ENCODE measurements around the gene TMEM164. TPM values are rescaled to one million over a fixed set of nuclear protein-coding genes. Genes with fewer than 3 reads are reported as not detected.

TMEM164 gene
- total RNA-seq, 2 donors from 2014 or later, result 45.5 to 445 TPM

- Histone ChIP-seq H3K9me3 (no peaks in the 10 kb centered on the region), H3K36me3 (no peaks in the 10 kb centered on the region), H3K27ac (no peak overlapping the region), H3K4me3 (no peak overlapping the region), H3K27me3 (replicated peaks; ENCODE audit: insufficient read depth) (no peaks in the 10 kb centered on the region), H3K4me1 (replicated peaks) (no peaks in the 10 kb centered on the region)
- intact Hi-C loops (cut with DNase I), result no loop called here
- 68% methylated on average over 3 of the region's 3 CpGs for WGBS
- DNase-seq (ENCODE audit: low spot score), result no peak
- no peak for TF ChIP-seq POLR2A (IDR thresholded peaks at IDR 0.05)
- TF ChIP-seq POLR2AphosphoS5 (IDR thresholded peaks at IDR 0.05), result no peak
- no peak for TF ChIP-seq CTCF (IDR thresholded peaks at IDR 0.05)
These were observed 192.1 kb downstream of the TMEM164 start for GRCh38 chrX:110194977-110195376.

- 92% methylated on average over 3 of the region's 3 CpGs for WGBS
These were observed 198.9 kb downstream of the TMEM164 start for GRCh38 chrX:110201799-110202198.

DNA sequence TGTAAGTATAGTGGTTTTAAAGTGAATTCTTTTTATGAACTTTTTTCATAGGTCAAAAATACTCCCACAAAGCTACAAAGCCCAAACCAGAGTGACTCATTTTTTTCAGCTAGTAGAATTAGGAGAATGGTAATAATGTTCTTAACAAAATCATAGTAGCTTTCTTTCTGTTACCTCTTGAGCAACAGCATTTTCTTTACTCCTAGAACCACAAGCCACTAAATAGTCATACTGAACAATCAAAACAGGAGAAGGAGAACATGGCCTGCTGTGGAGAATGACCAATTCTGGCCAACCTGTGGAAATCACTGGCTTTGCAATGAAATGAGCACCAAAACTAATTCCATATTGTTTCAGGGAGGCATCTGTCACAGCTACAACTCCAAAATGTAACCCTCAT is 202.1 kb downstream of the TMEM164 start:
- Histone ChIP-seq H3K27ac (no peak overlapping the region), H3K4me1 (replicated peaks) (no peaks in the 10 kb centered on the region), H3K36me3 (no peaks in the 10 kb centered on the region), H3K4me3 (no peak overlapping the region), H3K27me3 (replicated peaks; ENCODE audit: insufficient read depth) (no peaks in the 10 kb centered on the region), H3K9me3 (no peaks in the 10 kb centered on the region)
- no peak for TF ChIP-seq POLR2A (IDR thresholded peaks at IDR 0.05)
- TF ChIP-seq CTCF (IDR thresholded peaks at IDR 0.05), result no peak
- TF ChIP-seq POLR2AphosphoS5 (IDR thresholded peaks at IDR 0.05), result no peak
- no peak for DNase-seq (ENCODE audit: low spot score)
- intact Hi-C loops (cut with DNase I), result no loop called here

More at GRCh38 chrX:110201799-110202198, 198.9 kb downstream of the TMEM164 start:
- Histone ChIP-seq H3K9me3 (no peaks in the 10 kb centered on the region), H3K27me3 (replicated peaks; ENCODE audit: insufficient read depth) (no peaks in the 10 kb centered on the region), H3K36me3 (no peaks in the 10 kb centered on the region), H3K4me3 (no peak overlapping the region), H3K4me1 (replicated peaks) (no peaks in the 10 kb centered on the region), H3K27ac (no peak overlapping the region)
- no peak for TF ChIP-seq POLR2AphosphoS5 (IDR thresholded peaks at IDR 0.05)
- no peak for TF ChIP-seq POLR2A (IDR thresholded peaks at IDR 0.05)
- TF ChIP-seq CTCF (IDR thresholded peaks at IDR 0.05), result no peak
- intact Hi-C loops (cut with DNase I), result no loop called here
- DNase-seq (ENCODE audit: low spot score), result no peak

GRCh38 chrX:110208092-110208491 is 205.2 kb downstream of the TMEM164 start:
- intact Hi-C loops (cut with DNase I), result no loop called here
- DNase-seq (ENCODE audit: low spot score), result no peak
- no peak for TF ChIP-seq POLR2AphosphoS5 (IDR thresholded peaks at IDR 0.05)
- no peak for TF ChIP-seq CTCF (IDR thresholded peaks at IDR 0.05)
- TF ChIP-seq POLR2A (IDR thresholded peaks at IDR 0.05), result no peak
- no peaks in the 10 kb centered on the region for H3K27me3 ChIP-seq (replicated peaks; ENCODE audit: insufficient read depth)
- no peaks in the 10 kb centered on the region for H3K4me1 ChIP-seq (replicated peaks)
- H3K9me3 ChIP-seq, result no peaks in the 10 kb centered on the region
- 91% methylated on average over 2 of the region's 2 CpGs for WGBS
- H3K27ac ChIP-seq, result no peak overlapping the region
- no peak overlapping the region for H3K4me3 ChIP-seq
- H3K36me3 ChIP-seq, result no peaks in the 10 kb centered on the region

DNA sequence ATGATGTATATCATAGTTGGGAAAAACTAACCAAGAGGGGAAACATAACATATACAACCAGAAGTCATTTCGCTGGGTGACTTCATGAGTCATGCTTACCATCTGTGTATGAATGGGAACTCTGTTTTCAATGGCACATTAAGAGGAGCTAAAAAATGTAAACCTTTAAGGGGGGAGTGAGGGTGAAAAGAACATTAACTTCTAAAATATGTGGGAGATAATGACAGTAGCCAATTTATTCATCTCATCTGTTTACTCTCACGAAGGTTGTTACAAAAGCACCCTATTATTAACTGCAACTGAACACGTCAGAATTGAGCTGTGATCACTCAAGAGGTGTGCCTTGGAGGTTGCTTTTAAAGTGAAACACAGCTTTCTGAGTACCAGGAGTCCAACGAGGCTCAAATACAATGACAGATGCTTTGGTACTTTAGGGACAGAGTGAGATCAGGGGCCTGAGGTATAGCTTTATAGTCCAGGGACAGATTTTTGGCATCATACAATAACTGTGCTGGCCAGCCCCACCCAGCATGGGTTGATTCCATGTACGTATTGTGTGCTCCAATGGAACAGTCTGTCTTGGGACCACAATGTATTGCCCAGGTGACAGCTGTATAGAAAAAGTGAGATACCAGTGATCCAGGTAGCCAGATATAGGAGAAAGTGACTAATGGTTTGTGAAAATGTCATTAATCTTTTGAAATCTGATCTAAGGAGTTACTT is 207.7 kb downstream of the TMEM164 start:
- Histone ChIP-seq H3K36me3 (no peaks in the 10 kb centered on the region), H3K4me3 (no peak overlapping the region), H3K4me1 (replicated peaks) (no peaks in the 10 kb centered on the region), H3K27ac (no peak overlapping the region), H3K27me3 (replicated peaks; ENCODE audit: insufficient read depth) (no peaks in the 10 kb centered on the region), H3K9me3 (no peaks in the 10 kb centered on the region)
- DNase-seq (ENCODE audit: low spot score), result no peak
- TF ChIP-seq CTCF (IDR thresholded peaks at IDR 0.05) (no peak), POLR2A (IDR thresholded peaks at IDR 0.05) (no peak), POLR2AphosphoS5 (IDR thresholded peaks at IDR 0.05) (no peak)
- 49% methylated on average over 5 of the region's 5 CpGs for WGBS
- intact Hi-C loops (cut with DNase I), result no loop called here
